GM12892 (cell line): ENCODE measurements around the gene ATP2B2.

ENCODE experiments used
- POLR2A ChIP-seq: IDR thresholded peaks from 2 replicates; pipeline ENCODE4 v1.6.1; 2011; ENCODE audit warnings: low read depth, low read length, control low read depth
- POLR2AphosphoS5 ChIP-seq: IDR thresholded peaks from 2 replicates; pipeline ENCODE4 v1.6.1; 2011; ENCODE audit warnings: low read depth, low read length, control low read depth

- TF ChIP-seq POLR2AphosphoS5 (no peak), POLR2A (no peak)
These were observed 217.3 kb downstream of the ATP2B2 start for GRCh38 chr3:10287936-10288574.
